OCI-M2 (cell line): Measurements from ENCODE around the gene RPS3A.
A peak's percentile ranks its signal among the peaks of the same experiment; 100 is the strongest.
"Not testable (repeated sequence)": the region's sequence is repeated elsewhere in the genome, so short reads cannot be mapped to it uniquely, and the experiment has no call there.

ENCODE experiments used
- DNase-seq: peaks from one replicate; lab custom pipeline; 2025; ENCODE audit not compliant: unreplicated experiment; lab: John Stamatoyannopoulos, UW

The RPS3A gene

DNA sequence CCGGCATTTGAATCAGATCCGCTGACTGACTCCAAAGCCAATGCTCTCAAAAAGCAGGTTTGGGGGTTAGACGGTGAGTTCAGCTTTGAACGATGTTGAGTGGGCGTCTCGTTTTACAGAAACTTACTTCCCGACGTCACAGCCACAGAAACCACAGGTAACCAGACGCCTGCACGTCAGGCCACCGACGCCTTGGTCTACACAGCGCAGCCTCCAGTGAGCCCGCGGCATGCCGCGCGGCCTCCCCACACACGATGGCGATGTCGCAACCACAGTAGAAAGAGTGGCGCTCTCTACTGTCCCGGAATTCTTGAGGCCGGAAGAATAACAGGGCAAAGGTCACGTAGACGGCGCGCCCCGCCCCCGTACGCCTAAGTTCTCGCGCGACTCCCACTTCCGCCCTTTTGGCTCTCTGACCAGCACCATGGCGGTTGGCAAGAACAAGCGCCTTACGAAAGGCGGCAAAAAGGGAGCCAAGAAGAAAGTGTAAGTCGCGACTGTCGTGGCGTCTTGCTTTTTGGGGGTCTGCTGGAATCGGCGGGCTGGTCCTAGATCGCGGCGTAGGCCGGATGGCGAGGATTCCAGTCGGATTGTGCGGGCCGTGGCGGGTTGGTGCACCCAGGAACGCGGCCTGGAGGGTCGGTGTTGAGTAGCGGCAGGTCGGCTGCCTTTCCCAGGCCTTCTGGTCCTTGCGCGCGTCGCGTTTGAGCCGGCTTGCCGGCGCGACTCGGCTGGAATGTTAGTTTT, at the start of gene RPS3A:
RPS3A (plus strand) TSS at position 400 of the 747 bp plus-strand sequence; CDS start at position 425, 25 bp downstream.
- peak; percentile 94 for DNase-seq

DNA sequence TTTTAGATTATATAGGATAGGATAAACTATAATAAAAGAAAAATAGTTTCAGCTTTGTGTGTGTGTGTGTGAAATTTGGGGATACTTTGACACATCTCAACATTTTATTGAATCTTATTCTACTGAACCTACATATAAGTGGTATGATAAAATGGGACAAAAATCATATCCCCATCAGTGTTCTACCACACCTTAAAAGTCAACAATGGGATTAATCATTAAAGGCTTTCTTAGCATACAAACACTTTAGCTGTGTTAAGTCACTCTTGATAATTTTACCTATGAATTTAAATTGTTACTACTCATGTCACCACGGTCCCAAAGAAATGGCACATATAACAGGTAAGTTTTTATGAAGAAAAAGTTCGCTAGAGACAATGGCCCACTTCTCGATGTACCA, 46.6 kb upstream of the RPS3A start:
- DNase-seq: no peak

DNA sequence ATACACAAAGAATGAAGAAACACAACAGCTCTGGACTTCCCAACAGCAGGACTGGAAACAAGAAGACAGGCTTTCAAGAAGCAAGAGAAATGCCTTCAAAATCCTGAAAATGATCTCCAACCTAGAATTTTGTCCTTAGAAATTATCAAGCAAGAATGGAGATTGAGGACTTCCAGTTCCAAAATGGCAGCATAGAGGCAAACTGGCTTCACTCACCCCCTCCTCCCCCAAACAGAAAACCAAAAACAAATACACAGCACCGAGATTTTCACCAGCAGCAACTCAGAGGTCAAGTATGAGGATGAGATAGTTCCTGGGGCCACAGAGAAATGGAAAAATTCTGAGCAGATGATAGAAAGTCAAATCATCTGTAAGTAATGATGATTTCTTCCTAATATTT, 43.9 kb upstream of the RPS3A start:
- DNase-seq: no peak

DNA sequence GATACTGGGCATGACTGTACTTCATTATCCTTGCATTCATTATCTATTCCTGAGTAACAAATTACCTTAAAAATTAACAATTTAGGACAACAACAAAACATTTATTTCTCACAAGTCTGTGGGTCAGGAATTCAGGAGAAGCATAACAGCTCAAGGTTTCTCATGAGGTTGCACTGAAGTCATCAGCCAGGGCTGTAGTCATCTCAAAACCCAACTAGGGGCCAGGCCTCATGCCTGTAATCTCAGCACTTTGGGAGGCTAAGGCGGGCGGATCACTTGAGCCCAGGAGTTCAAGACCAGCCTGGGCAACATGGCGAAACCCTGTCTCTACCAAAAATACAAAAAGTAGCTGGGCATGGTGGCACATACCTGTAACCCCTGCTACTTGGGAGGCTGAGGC, 36.3 kb upstream of the RPS3A start:
- DNase-seq: not testable (repeated sequence)

DNA sequence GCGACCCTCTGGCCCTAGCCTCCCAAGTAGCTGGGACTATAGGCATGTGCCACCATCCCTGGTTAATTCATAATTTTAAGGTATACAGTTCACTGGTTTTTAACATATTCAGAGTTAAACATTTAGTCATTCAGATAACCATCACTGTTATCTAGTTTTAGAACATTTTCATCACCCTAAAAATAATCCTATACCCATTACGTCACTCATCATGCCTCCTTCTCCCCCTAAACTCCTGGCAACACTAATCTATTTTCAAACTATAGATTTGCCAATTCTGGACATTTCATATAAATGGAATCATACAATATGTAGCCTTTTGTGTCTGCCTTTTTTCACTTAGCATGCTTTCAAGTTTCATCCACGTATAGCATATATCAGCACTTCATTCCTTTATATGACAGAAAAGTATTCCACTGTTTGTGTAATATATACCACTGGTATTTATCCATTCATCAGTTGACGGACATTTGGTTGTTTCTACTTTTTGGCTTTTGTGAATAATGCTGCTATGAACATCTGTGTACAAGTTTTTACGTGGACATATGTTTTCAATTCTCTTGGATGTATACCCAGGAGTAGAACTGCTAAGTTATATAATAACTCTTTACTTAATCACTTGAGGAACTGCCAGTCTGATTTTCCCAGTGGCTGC, 32.0 kb upstream of the RPS3A start:
- no peak for DNase-seq

DNA sequence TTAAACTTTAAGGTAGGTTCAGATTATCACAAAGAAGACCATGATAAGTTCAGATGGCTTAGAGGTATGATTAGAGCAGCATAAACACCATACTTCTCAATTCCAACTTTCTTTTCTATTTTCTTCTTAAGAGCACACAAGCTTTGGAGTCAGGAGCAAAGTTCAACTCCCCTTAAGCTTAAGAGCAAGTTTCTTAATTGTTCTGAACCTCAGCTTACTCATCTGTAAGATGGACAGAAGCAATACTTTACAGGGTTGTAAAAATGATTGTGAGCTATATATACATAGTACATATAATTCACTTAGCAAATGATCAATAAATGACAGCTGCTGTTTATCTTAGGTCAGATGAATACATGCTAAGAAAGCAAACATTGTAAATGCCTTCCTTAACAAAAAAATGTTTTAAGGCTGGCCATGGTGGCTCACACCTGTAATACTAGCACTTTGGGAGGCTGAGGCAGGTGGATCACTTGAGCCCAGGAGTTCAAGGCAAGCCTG, 25.0 kb upstream of the RPS3A start:
- no peak for DNase-seq

DNA sequence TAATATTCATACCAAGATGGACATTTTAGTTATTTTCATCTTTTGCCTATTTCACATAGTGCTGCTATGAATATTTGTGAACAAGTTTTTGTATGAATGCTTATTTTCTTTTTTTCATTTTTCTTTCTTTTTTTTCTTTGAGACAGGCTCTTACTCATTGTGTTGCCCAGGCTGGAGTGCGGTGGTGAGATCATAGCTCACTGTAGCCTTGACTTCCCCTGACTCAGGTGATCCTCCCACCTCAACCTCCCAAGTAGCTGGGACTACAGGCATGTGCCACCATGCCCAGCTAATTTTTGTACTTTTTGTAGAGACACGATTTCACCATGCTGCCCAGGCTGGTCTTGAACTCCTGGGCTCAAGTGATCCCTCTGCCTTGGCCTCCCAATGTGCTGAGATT, 21.4 kb upstream of the RPS3A start:
- not testable (repeated sequence) for DNase-seq

DNA sequence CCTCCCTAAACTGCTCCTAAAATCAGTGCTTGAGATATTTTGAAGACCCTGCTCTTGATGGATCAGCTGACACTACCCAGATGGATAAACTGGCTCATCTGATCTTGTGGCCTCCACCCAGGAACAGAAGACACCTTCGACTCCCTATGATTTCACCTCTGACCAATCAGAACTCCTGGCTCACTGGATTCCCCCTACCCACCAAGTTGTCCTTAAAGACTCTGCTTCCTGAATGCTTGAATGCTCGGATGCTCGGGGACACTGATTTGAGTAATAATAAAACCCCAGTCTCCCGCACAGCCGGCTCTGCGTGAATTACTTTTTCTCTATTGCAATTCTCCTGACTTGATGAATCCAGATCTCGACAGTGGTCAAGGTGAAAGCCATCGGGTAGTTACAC, 12.0 kb upstream of the RPS3A start:
- DNase-seq: no peak

DNA sequence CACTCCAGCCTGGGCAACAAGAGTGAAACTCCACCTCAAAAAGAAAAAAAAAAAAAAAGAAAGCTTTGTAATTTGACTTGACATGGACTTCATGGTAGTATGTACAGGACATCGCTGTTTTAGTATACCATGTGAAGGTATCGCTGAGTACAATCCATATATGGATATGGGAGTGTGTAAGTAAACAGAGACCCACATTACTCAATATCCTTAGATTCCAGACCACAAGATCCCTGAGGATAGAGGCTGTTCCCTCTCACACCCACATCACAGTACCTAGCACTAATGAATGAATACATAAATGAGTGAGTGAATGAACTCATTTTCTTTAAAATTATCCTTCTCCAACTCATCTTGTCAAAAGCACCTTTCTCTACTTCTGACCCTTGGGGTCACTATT, 8.4 kb upstream of the RPS3A start:
- no peak for DNase-seq

DNA sequence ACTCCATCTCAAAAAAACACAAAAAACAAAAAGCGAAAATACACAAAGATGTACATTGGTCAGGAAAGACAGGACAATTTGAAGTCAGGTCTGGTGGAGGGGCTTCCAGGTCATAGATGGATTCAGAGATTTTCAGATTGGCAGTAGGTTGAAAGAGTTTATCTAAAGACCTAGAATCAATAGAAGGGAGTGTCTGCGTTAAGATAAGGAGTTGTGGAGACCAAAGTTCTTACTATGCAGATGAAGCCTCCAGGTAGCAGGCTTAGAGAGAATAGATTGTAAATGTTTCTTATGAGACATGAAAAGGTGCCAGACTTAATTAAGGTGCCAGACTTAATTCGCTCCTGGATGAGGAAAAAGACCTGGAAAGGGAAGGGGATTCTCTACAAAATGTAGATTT, 6.9 kb upstream of the RPS3A start:
- no peak for DNase-seq

DNA sequence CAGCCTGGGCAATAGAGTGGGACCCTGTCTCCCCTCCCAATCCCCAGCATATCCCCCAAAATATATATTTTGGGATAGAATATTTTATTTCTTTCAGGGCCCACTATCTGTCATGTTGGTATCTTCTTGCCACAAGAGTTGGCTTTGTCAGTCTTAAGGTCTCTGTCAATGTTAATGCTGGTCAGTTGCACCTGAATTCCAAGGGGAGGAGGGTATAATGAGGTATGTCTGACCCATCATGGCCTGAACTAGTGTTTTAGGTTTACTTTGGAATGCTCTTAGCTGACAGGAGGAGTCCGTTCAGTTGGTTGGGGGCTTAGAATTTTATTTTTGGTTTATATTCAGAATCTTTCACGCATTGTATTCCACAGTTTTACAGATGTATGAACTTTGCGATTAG, 6.2 kb upstream of the RPS3A start:
- DNase-seq: no peak

DNA sequence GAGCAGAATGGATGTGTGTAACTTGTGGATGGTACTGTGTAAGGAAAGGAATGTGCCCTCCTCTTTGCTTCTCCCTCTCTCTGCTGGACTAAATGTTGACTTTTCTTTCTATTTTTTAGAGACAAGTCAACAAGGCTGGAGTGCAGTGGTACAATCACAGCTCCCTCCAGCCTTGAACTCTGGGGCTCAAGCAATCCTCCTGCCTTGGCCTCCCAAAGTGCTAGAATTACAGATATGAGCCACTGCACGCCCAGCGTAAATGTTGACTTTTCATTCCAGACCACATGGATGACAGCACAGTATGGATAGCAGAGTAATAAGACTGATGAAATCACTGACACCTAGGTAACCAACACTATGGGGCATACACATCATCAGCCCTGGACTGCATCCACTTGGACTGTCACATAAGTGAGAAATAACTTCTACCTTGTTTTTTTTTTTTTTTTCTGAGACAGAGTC, 5.1 kb upstream of the RPS3A start:
- no peak for DNase-seq

DNA sequence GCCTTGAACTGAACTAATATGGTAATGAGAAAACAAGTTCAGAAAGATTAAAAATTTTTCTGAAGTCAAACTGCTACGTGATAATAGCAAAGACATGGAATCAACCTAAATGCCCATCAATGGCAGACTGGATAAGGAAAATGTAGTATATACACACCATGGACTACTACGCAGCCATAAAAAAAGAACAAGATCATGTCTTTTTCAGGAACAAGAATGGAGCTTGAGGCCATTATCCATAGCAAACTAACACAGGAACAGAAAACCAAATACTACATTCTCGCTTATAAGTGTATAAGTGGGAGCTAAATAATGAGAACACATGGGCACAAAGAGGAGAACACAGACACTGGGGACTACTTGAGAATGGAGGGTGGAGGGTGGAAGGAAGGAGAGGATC, 4.3 kb upstream of the RPS3A start:
- DNase-seq: no peak

DNA sequence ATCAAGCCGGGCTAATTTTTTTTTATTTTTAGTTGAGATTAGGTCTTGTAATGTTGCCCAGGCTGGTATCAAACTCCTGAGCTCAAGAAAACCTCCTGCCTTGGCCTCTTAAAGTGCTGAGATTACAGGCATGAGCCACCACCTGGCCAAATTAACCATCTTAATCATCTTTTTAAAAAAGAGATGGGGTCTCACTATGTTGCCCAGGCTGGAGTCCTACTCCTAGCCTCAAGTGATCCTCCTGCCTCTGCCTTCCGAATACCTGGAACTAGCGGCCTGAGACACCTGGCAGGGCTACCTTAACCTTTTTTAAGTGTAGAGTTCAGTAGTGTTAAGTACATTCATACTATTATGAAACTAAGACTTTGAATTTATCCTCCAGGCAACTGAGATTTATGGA, 1.7 kb upstream of the RPS3A start:
- no peak for DNase-seq

DNA sequence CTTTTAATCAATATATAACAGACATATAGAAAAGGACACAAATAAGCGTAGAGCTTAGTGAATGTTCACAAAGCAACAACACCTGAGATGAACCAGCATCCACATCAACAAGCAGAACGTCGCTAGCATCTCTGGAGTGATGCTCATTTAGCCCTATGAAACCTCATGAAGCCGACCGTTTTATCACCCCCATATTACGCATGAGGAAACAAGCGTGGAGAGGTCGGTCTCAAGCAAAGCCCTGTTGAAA, 524 bp upstream of the RPS3A start:
- DNase-seq: no peak

DNA sequence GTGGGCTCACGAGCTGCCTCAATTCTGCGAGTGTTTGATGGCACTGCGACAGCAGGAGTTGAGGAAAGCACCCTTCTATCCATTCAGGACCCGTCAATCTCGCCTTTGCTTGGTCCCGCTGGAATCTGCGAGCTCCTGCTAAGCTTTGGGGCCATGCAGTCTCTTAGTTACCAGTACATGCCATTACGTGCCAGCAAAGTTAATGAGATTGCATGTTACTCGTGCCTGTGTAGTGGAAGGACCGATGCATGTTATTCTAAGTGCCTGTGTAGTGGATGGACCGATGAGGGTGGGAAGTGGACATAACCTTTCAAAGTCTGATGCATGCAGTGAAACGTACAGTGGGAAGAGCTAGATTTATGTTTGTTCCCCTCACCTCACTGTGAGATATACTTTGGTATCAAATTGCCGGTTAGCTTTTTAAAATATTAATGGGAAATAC, 569 bp downstream of the RPS3A start:
- DNase-seq: no peak

DNA sequence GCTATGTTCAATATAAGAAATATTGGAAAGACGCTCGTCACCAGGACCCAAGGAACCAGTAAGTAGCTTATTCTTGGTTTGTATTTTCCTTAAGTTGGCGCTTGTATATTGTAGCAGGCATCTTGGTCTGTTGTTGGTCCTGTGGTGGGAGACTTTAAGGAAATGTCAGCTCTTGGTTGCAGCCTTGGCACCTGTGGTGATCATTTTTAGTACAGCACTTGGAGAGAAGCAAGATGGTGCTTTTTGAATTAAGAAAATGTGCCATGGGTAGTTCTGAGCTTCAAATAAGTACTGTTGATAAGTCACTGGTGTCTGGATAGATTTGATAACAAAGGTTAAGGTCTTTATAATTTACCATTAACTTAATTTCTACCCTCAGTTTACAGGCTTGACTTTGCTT, 1.1 kb downstream of the RPS3A start:
- DNase-seq: no peak

DNA sequence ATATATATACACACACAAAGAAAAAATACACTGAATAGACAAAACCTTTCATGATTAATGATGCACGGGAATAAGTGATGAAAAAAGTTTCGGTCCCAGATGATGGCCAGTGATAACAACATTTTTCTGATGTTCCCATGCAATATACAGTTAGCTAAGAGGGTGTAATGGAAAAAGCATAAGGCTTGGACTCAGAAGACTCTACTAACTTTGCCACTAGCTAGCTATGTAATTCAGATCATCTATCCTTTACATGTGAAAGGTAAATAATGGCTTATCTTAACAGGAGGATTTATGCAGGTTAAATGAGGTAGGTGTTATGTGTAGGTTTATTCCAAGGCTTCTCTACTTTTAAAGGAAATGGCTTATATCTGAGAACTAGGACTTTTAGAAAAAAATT, 4.3 kb downstream of the RPS3A start:
- DNase-seq: no peak

DNA sequence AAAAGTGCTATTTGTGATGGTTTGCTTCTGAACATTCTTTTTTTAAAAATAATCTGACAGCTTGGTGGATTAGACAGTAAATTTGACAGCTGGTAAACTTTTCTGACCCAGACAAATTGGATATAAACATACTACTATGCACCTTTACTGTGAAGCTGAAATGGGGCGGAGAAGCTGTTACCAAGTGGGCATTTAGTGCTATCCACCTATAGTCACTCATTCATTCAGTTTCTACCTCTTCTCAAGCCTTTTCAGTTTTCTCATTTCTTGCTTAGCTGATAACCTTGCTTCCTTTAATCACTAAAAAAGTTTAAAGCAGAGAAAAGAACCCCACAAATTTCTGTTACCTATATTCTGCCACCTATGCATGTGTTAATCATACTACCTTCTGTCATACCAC, 5.2 kb downstream of the RPS3A start:
- no peak for DNase-seq

DNA sequence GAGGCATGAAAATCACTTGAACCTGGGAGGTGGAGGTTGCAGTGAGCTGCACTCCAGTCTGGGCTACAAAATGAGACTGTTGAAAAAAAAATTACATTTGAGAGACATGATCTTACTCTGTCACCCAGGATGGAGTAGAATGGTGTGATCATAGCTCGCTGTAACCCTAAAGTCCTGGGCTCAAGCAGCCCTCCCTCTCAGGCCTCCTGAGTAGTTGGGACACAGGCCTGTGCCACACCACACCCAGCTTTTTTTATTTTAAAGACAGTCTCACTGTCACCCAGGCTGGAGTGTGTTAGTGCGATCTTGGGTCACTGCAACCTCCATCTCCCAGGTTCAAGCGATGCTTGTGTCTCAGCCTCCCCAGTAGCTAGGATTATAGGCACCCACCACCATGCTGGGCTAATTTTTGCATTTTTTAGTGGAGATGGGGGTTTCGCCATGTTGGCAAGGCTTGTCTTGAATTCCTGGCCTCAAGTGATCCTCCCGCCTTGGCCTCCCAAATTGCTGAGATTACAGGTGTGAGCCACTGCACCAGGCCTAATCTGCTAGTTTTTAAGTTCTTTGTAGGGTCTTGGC, 6.1 kb downstream of the RPS3A start:
- no peak for DNase-seq

DNA sequence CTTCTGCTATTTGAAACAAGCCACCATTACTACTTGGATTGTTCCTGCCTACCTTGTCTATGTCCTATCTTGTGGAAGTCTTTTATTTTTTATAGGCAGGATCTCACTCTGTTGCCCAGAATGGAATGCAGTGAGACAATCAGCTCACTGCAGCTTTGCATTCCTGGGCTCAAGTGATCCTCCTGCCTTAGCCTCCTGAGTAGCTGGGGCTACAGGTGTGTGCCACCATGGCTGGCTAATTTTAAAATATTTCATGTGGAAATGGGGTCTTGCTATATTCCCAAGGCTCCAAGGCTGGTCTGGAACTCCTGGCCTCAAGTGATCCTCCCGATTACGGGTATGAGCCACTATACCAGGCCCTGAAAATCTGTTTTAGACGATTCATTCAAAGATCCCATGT, 7.6 kb downstream of the RPS3A start:
- no peak for DNase-seq

DNA sequence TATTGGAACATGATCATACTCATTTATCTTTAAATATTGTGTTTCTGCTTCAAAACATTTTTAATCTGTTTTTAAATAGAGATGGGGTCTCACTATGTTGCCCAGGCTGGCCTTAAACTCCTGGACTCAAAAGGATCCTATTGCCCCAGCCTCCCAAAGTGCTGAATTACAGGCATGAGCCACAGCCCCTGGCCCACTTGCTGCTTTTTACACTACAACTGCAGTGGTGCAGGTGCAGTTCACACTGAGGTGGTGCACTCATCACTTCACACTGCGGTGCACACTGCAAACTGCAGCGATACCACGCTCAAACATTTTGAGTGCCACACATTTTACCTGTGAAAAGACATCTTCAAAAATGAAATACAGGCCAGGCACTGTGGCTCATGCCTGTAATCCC, 10.8 kb downstream of the RPS3A start:
- no peak for DNase-seq
